Lower leg skin (tissue), 4 donors: ENCODE results near the gene EIF3M. TPM values are rescaled to one million over a fixed set of nuclear protein-coding genes. Genes with fewer than 3 reads are reported as not detected.

Experiments used
- DNase-seq, 2 donors: peaks; one replicate each; pipeline ENCODE4 v3.0.0-alpha.2; 2019; ENCODE audit warnings: low spot score in 2 of 2
- H3K4me3 ChIP-seq: fragments of 200-600 bp; sonication (generic); 2 replicates; pipeline ENCODE4 v1.5.1; 2017; ENCODE audit warnings: mild to moderate bottlenecking, low read depth; ENCODE audit not compliant: poor library complexity, severe bottlenecking
- CTCF ChIP-seq, 3 donors: fragments of 450-650 bp; IDR thresholded peaks; one replicate each; pipeline ENCODE4 v1.5.1; 2016; ENCODE audit warnings: antibody characterized with exemption in 3 of 3, mild to moderate bottlenecking in 3 of 3, moderate library complexity in 2 of 3
- POLR2A ChIP-seq, 2 donors: fragments of 450-650 bp; IDR thresholded peaks; one replicate each; pipeline ENCODE4 v1.6.1; 2016 to 2017; ENCODE audit warnings: antibody characterized with exemption in 2 of 2, mild to moderate bottlenecking in 1 of 2, moderate library complexity in 1 of 2
- WGBS, 2 donors: methylation state at CpG; one replicate each; pipeline ENCODE4 v1.1.5; 2018; 5-methylcytosine and 5-hydroxymethylcytosine counted together
- intact Hi-C: fragments of 100-400 bp; cut with DNase I; formaldehyde crosslinking; loops from one replicate; pipeline ENCODE4 v1.15.0; 2023; ENCODE audit warnings: low total_unique reads
- total RNA-seq, 4 donors: library from RNA; depleted of rRNA; stranded (reverse); fragments of >200 nt; gene quantifications; one replicate each; pipeline ENCODE4 v1.1.0, GENCODE V29; 2016

EIF3M gene
- total RNA-seq, 4 donors from 2014 or later = 365 to 696 (median 419) TPM

GRCh38 chr11:32615422-32615821 is 31.8 kb downstream of the EIF3M start:
- TF ChIP-seq CTCF (IDR thresholded peaks at IDR 0.05) (no peak), POLR2A (IDR thresholded peaks at IDR 0.05) (no peak)
- DNase-seq = no peak
- H3K4me3 ChIP-seq = no peak overlapping the region
- intact Hi-C loops = no loop called here

GRCh38 chr11:32616903-32617302 is 33.3 kb downstream of the EIF3M start:
- 82 to 90% methylated on average over 4 of the region's 4 CpGs for WGBS, 2 donors
- no peak overlapping the region for H3K4me3 ChIP-seq
- intact Hi-C loops = no loop called here
- TF ChIP-seq CTCF (IDR thresholded peaks at IDR 0.05) = no peak
- TF ChIP-seq POLR2A (IDR thresholded peaks at IDR 0.05) = no peak
- no peak for DNase-seq

- H3K4me3 ChIP-seq = no peak overlapping the region
- DNase-seq = no peak
Observed at GRCh38 chr11:32630844-32631243, 47.2 kb downstream of the EIF3M start.

GRCh38 chr11:32635819-32636218 is 52.2 kb downstream of the EIF3M start:
- no peak for DNase-seq
- WGBS, 2 donors = 79 to 82% methylated on average over 2 of the region's 2 CpGs
- TF ChIP-seq POLR2A (IDR thresholded peaks at IDR 0.05) (no peak), CTCF (IDR thresholded peaks at IDR 0.05) (no peak)
- intact Hi-C loops = no loop called here
- H3K4me3 ChIP-seq = no peak overlapping the region

More at GRCh38 chr11:32630844-32631243, 47.2 kb downstream of the EIF3M start:
- TF ChIP-seq CTCF (IDR thresholded peaks at IDR 0.05) = no peak
- TF ChIP-seq POLR2A (IDR thresholded peaks at IDR 0.05) = no peak
- intact Hi-C loops = no loop called here

GRCh38 chr11:32641361-32641760 is 57.7 kb downstream of the EIF3M start:
- intact Hi-C loops = no loop called here
- H3K4me3 ChIP-seq = no peak overlapping the region
- no peak for DNase-seq
- TF ChIP-seq POLR2A (IDR thresholded peaks at IDR 0.05) (no peak), CTCF (IDR thresholded peaks at IDR 0.05) (no peak)

- no peak for DNase-seq
- H3K4me3 ChIP-seq = no peak overlapping the region
- intact Hi-C loops = no loop called here
- WGBS, 2 donors = 36 to 41% methylated on average over 1 of the region's 1 CpG
- TF ChIP-seq CTCF (IDR thresholded peaks at IDR 0.05) (no peak), POLR2A (IDR thresholded peaks at IDR 0.05) (no peak)
Observed at GRCh38 chr11:32643526-32643925, 59.9 kb downstream of the EIF3M start.
